HepG2 (cell line): ENCODE results near the gene CD200. TPM values are rescaled to one million over a fixed set of nuclear protein-coding genes. Genes with fewer than 3 reads are reported as not detected.

Source experiments
- ATAC-seq: fragments of 200-7000 bp; cut with Tn5 transposase; 3 replicates; pipeline ENCODE4 v1.9.1; 2020; ENCODE audit warnings: mild to moderate bottlenecking, moderate library complexity
- BruUV-seq: library from RNA; stranded (reverse); fragments of 400-500 nt; replicated peaks from 2 replicates; lab custom pipeline; 2021; lab: Mats Ljungman, UMichigan
- CTCF ChIA-PET: fragments of 300-600 bp; formaldehyde crosslinking; extraction: SDS; loops from one replicate; lab custom pipeline; 2021; ENCODE audit warnings: low total read pairs, inconsistent platforms, low intra/inter-chr PET ratio; lab: Yijun Ruan, JAX
- POLR2A ChIA-PET: fragments of 350-600 bp; sonication (Branson Sonifier 250); formaldehyde crosslinking; loops from one replicate; lab custom pipeline; 2020; ENCODE audit warnings: antibody characterized with exemption, inconsistent platforms; lab: Yijun Ruan, JAX
- DNase-seq: peaks from one replicate; pipeline ENCODE4 v3.0.0-alpha.2; 2015; ENCODE audit warnings: low spot score
- FAIRE-seq: peaks from 3 replicates; lab custom pipeline; 2011; peaks lifted over from hg19 to GRCh38; lab: Jason Lieb, UNC
- H2AFZ ChIP-seq: one replicate; pipeline ENCODE4 v1.6.1; 2011; ENCODE audit warnings: low read length, inconsistent platforms
- H3K27ac ChIP-seq: fragments of 300-600 bp; 3 replicates; pipeline ENCODE4 v1.8.0; 2011; ENCODE audit warnings: mixed run types, mild to moderate bottlenecking, mixed read lengths, low read length, inconsistent platforms; ENCODE audit not compliant: insufficient read depth; ENCODE audit errors: extremely low read length
- H3K27me3 ChIP-seq, 2 experiments: fragments of 200-600 bp in 1 of 2; 2 replicates in 1 of 2; 3 replicates in 1 of 2; pipeline versions ENCODE4 v1.6.0 to v1.8.0; 2011; ENCODE audit warnings: low read length in 2 of 2, mild to moderate bottlenecking in 2 of 2, moderate library complexity in 2 of 2, inconsistent platforms in 1 of 2; ENCODE audit not compliant: insufficient read depth in 2 of 2, control insufficient read depth in 1 of 2
- H3K36me3 ChIP-seq, 2 experiments: fragments of 200-600 bp in 1 of 2; replicated peaks in 1 of 2; 2 replicates in 1 of 2; 3 replicates in 1 of 2; pipeline versions ENCODE4 v1.5.1 to v1.8.0; 2011; ENCODE audit warnings: low read length in 2 of 2, inconsistent platforms in 1 of 2; ENCODE audit not compliant: insufficient read depth in 2 of 2, control insufficient read depth in 1 of 2
- H3K4me1 ChIP-seq: 2 replicates; pipeline ENCODE4 v1.5.1; 2012; ENCODE audit warnings: low read length, inconsistent platforms; ENCODE audit not compliant: insufficient read depth
- H3K4me2 ChIP-seq: 2 replicates; pipeline ENCODE4 v1.6.0; 2011; ENCODE audit warnings: low read depth, low read length, inconsistent platforms
- H3K4me3 ChIP-seq, 3 experiments: fragments of 200-600 bp in 1 of 3; sonication (generic), shearing (Covaris generic) in 1 of 3; replicated peaks in 1 of 3; 2 replicates each; pipeline ENCODE4 v1.5.1; 2011 to 2016; ENCODE audit warnings: low read length in 3 of 3, inconsistent platforms in 2 of 3, low read depth in 2 of 3, mild to moderate bottlenecking in 2 of 3, control low read depth in 1 of 3, mixed read lengths in 1 of 3; ENCODE audit not compliant: insufficient read depth in 1 of 3
- H3K79me2 ChIP-seq: one replicate; pipeline ENCODE4 v1.6.1; 2011; ENCODE audit warnings: low read length, inconsistent platforms; ENCODE audit not compliant: insufficient read depth
- H3K9ac ChIP-seq: 2 replicates; pipeline ENCODE4 v1.6.0; 2011; ENCODE audit warnings: mild to moderate bottlenecking, low read depth, low read length, inconsistent platforms; ENCODE audit not compliant: insufficient read depth
- H3K9me3 ChIP-seq: 2 replicates; pipeline ENCODE4 v1.5.1; 2012; ENCODE audit warnings: mild to moderate bottlenecking, low read length
- H4K20me1 ChIP-seq: 2 replicates; pipeline ENCODE4 v1.6.0; 2011; ENCODE audit warnings: inconsistent platforms, mild to moderate bottlenecking, low read length, moderate library complexity; ENCODE audit not compliant: insufficient read depth
- HMG20B ChIP-seq: conservative IDR thresholded peaks from 2 replicates; pipeline ENCODE4 v1.6.1; 2016; ENCODE audit warnings: missing genetic modification reagents, missing compliant biosample characterization
- KLF11 ChIP-seq: IDR thresholded peaks from 2 replicates; pipeline ENCODE4 v1.6.1; 2016; ENCODE audit warnings: missing compliant biosample characterization
- KLF15 ChIP-seq: sonication (generic); formaldehyde crosslinking; IDR thresholded peaks from 2 replicates; pipeline ENCODE4 v1.8.1; 2023; ENCODE audit warnings: borderline replicate concordance, mild to moderate bottlenecking, inconsistent platforms, missing genetic modification reagents, mixed read lengths
- RBFOX2 ChIP-seq: fragments of 200-400 bp; formaldehyde crosslinking; IDR thresholded peaks from 2 replicates; pipeline ENCODE4 v1.6.1; 2017; ENCODE audit warnings: low read depth, mild to moderate bottlenecking, low read length
- SIN3B ChIP-seq: fragments of 150-350 bp; IDR thresholded peaks from 2 replicates; pipeline ENCODE4 v1.6.1; 2014; ENCODE audit warnings: low read length
- ZNF713 ChIP-seq: sonication (generic); formaldehyde crosslinking; IDR thresholded peaks from 2 replicates; pipeline ENCODE4 v1.4.0; 2020; ENCODE audit warnings: mild to moderate bottlenecking, missing genetic modification reagents
- ZNF749 ChIP-seq: sonication (generic); formaldehyde crosslinking; IDR thresholded peaks from 2 replicates; pipeline ENCODE4 v1.8.0; 2022; ENCODE audit warnings: mild to moderate bottlenecking, missing genetic modification reagents, moderate library complexity, borderline replicate concordance
- WGBS: methylation state at CpG from one replicate; pipeline ENCODE4 v1.1.6; 2017; ENCODE audit warnings: low lambda C conversion rate; 5-methylcytosine and 5-hydroxymethylcytosine counted together
- in situ Hi-C: cut with HindIII; loops from 2 replicates; pipeline ENCODE4 v1.10.0; 2017; ENCODE audit warnings: low pct_unique_long_range_greater_than_20kb; ENCODE audit not compliant: extremely low pct_ligation_motif_present
- intact Hi-C: fragments of 100-400 bp; cut with micrococcal nuclease; formaldehyde crosslinking; loops from one replicate; pipeline ENCODE4 v1.10.0; 2022; ENCODE audit not compliant: unreplicated experiment
- polyA plus RNA-seq, 8 experiments: library from polyadenylated mRNA; depleted of rRNA in 3 of 8; stranded (reverse) in 7 of 8; unstranded in 1 of 8; fragments of >200 nt; fragmentation: Illumina TruSeq in 4 of 8; extraction: Trizol in 4 of 8; gene quantifications; 2 replicates each; pipeline versions ENCODE4 v1.2.1 to v1.2.3, GENCODE V29; 2011 to 2016; ENCODE audit warnings: low read depth in 4 of 8, missing spikeins in 1 of 8, mixed read lengths in 1 of 8; ENCODE audit not compliant: insufficient read depth in 1 of 8
- total RNA-seq, 5 experiments: library from RNA; depleted of rRNA; stranded (reverse); fragments of >200 nt; fragmentation: Illumina TruSeq; extraction: Trizol; gene quantifications; 2 replicates each; pipeline ENCODE4 v1.2.3, GENCODE V29; 2016; ENCODE audit warnings: low read depth in 1 of 5
- TF ChIP-seq, protein P1 (sequence below): sonication (generic); formaldehyde crosslinking; IDR thresholded peaks from 2 replicates; pipeline ENCODE4 v1.5.0; 2020; ENCODE audit warnings: missing genetic modification reagents

Gene CD200
- total and polyA plus RNA-seq, 2 of the 13 experiments (the other 11 are each of a cell fraction or from before 2014, with no cell fraction given): not detected

- no peaks in the 10 kb centered on the region for H3K36me3 ChIP-seq
- POLR2A ChIA-PET: no interaction called here
- H3K4me2 ChIP-seq: no peak overlapping the region
- CTCF ChIA-PET: no interaction called here
- H3K4me3 ChIP-seq: no peak overlapping the region
- in situ Hi-C loops: no loop called here
- H2AFZ ChIP-seq: no peak overlapping the region
- H3K9me3 ChIP-seq: no peaks in the 10 kb centered on the region
- FAIRE-seq (no peak), DNase-seq (no peak), ATAC-seq (no peak)
- whole genome bisulfite sequencing: 10% methylated on average over 6 of the region's 6 CpGs
- H4K20me1 ChIP-seq: no peaks in the 10 kb centered on the region
- TF ChIP-seq, protein P1, sequence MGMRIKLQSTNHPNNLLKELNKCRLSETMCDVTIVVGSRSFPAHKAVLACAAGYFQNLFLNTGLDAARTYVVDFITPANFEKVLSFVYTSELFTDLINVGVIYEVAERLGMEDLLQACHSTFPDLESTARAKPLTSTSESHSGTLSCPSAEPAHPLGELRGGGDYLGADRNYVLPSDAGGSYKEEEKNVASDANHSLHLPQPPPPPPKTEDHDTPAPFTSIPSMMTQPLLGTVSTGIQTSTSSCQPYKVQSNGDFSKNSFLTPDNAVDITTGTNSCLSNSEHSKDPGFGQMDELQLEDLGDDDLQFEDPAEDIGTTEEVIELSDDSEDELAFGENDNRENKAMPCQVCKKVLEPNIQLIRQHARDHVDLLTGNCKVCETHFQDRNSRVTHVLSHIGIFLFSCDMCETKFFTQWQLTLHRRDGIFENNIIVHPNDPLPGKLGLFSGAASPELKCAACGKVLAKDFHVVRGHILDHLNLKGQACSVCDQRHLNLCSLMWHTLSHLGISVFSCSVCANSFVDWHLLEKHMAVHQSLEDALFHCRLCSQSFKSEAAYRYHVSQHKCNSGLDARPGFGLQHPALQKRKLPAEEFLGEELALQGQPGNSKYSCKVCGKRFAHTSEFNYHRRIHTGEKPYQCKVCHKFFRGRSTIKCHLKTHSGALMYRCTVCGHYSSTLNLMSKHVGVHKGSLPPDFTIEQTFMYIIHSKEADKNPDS (CRISPR knock-in tag): no peak
- no peak for TF ChIP-seq RBFOX2
- TF ChIP-seq KLF15 (CRISPR knock-in tag): no peak
- no peak for TF ChIP-seq KLF11 (CRISPR knock-in tag)
- TF ChIP-seq HMG20B (CRISPR knock-in tag): no peak
- no peak for TF ChIP-seq ZNF749 (CRISPR knock-in tag)
- no peak for TF ChIP-seq SIN3B
- TF ChIP-seq ZNF713 (CRISPR knock-in tag): no peak
- no peak overlapping the region for H3K9ac ChIP-seq
- H3K79me2 ChIP-seq: no peaks in the 10 kb centered on the region
- no peaks in the 10 kb centered on the region for H3K4me1 ChIP-seq
- intact Hi-C loops: no loop called here
- no peak overlapping the region for H3K27ac ChIP-seq
- no TSS peak for BruUV-seq
- peaks cover 0 to 14% of the 10 kb centered on the region in 2 experiments; a peak in 3 of 5 replicates for H3K27me3 ChIP-seq
These were observed 5.2 kb downstream of the CD200 start for GRCh38 chr3:112338021-112338726.
